Measurements from ENCODE around the gene SLC7A5. TPM values are rescaled to one million over a fixed set of nuclear protein-coding genes. Genes with fewer than 3 reads are reported as not detected.
"Not testable (repeated sequence)": the region's sequence is repeated elsewhere in the genome, so short reads cannot be mapped to it uniquely, and the experiment has no call there.

SLC7A5 gene
- polyA plus RNA-seq, 1 experiment = 17.9 TPM

DNA sequence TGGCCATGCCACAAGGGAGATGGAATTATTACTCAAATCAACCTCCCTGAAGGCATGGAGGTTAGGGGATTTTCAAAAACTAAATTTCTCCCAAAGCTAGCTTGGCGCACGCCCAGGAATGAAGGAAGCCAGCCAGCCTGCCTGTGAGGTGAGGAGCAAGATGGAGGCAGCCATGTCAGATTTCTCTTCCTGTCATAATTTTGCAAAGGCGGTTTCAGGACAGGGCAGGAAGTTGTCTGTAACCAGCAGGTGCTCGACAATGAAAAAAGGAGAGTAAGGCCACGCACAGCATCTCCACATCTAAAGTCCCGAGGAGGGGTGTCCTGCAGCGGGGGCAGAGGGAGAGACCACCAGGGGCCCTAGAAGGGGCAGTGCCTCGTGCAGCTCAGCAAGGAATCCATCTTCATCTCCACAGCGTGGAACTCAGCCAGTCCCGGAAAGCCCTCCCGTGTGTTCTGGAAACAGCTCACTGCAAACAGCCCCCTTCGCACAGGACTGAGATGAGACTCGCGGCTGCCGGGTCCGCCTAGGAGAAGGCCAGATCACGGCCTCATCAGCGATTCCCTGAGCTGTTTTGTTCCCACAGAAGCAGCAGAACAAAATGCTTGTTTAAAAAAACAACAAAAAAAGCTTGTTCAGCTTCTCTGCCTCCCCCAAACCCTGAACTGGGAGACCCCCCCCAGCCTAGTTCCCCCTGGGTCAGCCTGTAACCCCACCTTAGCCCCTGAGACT is 47.8 kb downstream of the SLC7A5 start:
- ChIA-PET CTCF (interaction anchor here (2.1 kb wide), 1 partner anchor 28 kb away, joined by 7 read pairs; no protein-coding TSS in a partner anchor), POLR2A (interaction anchor here (1.0 kb wide), 1 partner anchor 15 kb away, joined by 3 read pairs; no protein-coding TSS in a partner anchor)
- no peak overlapping the region for H3K27ac ChIP-seq (ENCODE audit: low read depth, low read length)
- H3K4me3 ChIP-seq (ENCODE audit: low read depth, low read length) = no peak overlapping the region
- no peak for DNase-seq (ENCODE audit: low read depth, low spot score)
- H3K9me3 ChIP-seq (ENCODE audit: control insufficient read depth, insufficient read depth, low read length) = peaks cover 31% of the 10 kb centered on the region
- peaks cover 16% of the 10 kb centered on the region for H3K27me3 ChIP-seq (ENCODE audit: control insufficient read depth, insufficient read depth, low read length)
- TF ChIP-seq, protein P1, sequence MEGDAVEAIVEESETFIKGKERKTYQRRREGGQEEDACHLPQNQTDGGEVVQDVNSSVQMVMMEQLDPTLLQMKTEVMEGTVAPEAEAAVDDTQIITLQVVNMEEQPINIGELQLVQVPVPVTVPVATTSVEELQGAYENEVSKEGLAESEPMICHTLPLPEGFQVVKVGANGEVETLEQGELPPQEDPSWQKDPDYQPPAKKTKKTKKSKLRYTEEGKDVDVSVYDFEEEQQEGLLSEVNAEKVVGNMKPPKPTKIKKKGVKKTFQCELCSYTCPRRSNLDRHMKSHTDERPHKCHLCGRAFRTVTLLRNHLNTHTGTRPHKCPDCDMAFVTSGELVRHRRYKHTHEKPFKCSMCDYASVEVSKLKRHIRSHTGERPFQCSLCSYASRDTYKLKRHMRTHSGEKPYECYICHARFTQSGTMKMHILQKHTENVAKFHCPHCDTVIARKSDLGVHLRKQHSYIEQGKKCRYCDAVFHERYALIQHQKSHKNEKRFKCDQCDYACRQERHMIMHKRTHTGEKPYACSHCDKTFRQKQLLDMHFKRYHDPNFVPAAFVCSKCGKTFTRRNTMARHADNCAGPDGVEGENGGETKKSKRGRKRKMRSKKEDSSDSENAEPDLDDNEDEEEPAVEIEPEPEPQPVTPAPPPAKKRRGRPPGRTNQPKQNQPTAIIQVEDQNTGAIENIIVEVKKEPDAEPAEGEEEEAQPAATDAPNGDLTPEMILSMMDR (IDR thresholded peaks at IDR 0.05; ENCODE audit: low read depth, low read length) = no peak

DNA sequence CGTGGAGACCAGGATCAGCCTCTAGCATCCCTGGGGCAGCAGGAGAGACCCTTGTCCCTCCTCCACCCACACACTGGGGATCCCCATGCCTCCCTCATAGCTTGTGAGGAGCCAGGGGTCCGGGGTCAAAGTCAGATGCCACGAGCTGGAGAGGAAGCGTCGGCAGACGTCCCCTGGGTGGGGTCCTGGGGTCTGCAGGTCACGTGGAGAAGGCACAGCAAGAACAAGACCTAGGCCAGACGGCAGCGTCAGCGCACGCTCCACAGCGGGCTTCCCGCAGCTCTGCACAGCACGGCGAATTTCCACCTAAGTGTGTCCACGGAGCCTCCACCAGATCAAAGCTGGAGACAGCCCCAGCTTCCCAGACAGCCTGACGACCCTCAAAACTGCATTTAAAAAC is 49.3 kb downstream of the SLC7A5 start:
- no peak for DNase-seq (ENCODE audit: low read depth, low spot score)
- Histone ChIP-seq H3K4me3 (ENCODE audit: low read depth, low read length) (no peak overlapping the region), H3K27me3 (ENCODE audit: control insufficient read depth, insufficient read depth, low read length) (peaks cover 16% of the 10 kb centered on the region), H3K27ac (ENCODE audit: low read depth, low read length) (no peak overlapping the region), H3K9me3 (ENCODE audit: control insufficient read depth, insufficient read depth, low read length) (peaks cover 41% of the 10 kb centered on the region)
- ChIA-PET POLR2A (no interaction called here), CTCF (interaction anchor here (1.1 kb wide), 1 partner anchor 30 kb away, joined by 4 read pairs; no protein-coding TSS in a partner anchor)
- TF ChIP-seq, protein P1 (IDR thresholded peaks at IDR 0.05; ENCODE audit: low read depth, low read length) = no peak

DNA sequence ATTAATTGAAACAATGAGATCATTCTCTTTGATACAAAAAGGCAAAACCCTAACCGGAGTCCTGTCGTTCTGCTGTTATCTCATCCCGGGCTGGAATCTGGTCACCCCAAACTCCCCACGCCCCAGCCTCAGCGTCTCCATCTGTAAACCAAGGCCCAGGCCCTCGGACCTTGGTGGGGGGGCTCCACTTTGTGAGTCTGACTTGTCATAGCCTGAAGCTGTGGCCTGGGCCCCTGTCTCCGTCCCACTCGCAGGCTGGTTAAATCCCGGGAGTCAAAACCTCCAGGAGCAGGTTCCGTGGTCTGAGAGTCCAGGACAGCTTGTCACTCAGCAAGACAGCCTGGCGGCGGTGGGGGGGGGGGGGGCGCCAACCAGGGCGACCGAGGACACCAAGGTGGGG is 50.0 kb downstream of the SLC7A5 start:
- TF ChIP-seq, protein P1 (IDR thresholded peaks at IDR 0.05; ENCODE audit: low read depth, low read length) = no peak
- ChIA-PET POLR2A (no interaction called here), CTCF (no interaction called here)
- H3K27me3 ChIP-seq (ENCODE audit: control insufficient read depth, insufficient read depth, low read length) = peaks cover 15% of the 10 kb centered on the region
- no peak overlapping the region for H3K27ac ChIP-seq (ENCODE audit: low read depth, low read length)
- H3K4me3 ChIP-seq (ENCODE audit: low read depth, low read length) = no peak overlapping the region
- peaks cover 41% of the 10 kb centered on the region for H3K9me3 ChIP-seq (ENCODE audit: control insufficient read depth, insufficient read depth, low read length)
- no peak for DNase-seq (ENCODE audit: low read depth, low spot score)

DNA sequence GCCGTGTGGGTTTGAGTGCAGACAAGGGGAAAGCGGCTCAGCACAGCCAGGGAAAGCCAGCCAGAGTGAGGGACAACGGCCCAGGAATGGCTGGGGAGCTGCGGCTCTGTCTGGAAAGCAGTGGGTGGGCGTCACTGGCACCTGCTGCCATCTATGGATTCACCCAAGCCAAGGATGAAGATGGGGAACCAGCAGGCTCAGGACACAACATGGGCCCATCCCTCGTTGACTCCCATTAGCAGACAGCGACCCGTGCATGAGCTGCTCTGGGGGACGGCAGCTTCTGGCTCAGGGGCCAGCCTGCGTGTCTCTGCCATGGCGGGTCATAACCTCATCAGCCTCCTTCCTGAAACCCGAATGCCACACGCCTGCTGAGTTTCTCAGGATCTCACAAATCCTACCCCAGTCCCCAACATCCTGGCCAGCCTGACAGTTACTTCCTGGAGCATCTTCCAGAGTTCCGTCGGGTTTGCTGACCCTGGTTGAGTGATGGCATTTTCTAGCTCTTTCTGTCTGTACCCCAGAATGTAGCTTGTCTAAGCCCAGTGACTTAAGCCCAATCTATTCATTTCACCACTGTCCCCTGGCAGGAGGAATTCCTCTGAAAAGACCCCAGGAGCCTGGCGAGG is 50.7 kb downstream of the SLC7A5 start:
- Histone ChIP-seq H3K9me3 (ENCODE audit: control insufficient read depth, insufficient read depth, low read length) (peaks cover 41% of the 10 kb centered on the region), H3K4me3 (ENCODE audit: low read depth, low read length) (no peak overlapping the region), H3K27ac (ENCODE audit: low read depth, low read length) (no peak overlapping the region), H3K27me3 (ENCODE audit: control insufficient read depth, insufficient read depth, low read length) (peaks cover 12% of the 10 kb centered on the region)
- TF ChIP-seq, protein P1 (IDR thresholded peaks at IDR 0.05; ENCODE audit: low read depth, low read length) = no peak
- no peak for DNase-seq (ENCODE audit: low read depth, low spot score)
- ChIA-PET CTCF (interaction anchor here (0.5 to 1.0 kb wide), 2 partner anchors 12 to 740 kb away, joined by 3 read pairs; no protein-coding TSS in a partner anchor), POLR2A (no interaction called here)

DNA sequence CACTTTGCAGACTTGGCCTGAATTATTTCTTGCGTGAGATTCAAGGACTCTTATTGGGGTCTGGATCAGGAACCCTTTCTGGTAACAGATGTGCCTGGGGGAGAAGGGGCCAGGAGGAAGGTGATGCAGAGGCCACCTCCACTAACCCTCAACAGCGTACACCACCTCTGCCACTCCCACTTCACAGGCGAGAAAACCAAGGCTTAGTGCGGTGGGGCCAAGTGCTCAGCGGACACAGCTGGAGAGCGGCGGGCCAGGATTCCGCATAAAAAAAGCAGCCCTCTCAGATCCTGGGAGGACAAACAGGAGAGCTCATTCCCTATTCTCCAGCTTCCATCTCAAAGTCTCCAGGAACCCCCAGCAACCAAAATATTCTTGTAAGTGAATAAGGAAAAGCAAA is 51.4 kb downstream of the SLC7A5 start:
- Histone ChIP-seq H3K27ac (ENCODE audit: low read depth, low read length) (no peak overlapping the region), H3K9me3 (ENCODE audit: control insufficient read depth, insufficient read depth, low read length) (peaks cover 41% of the 10 kb centered on the region), H3K27me3 (ENCODE audit: control insufficient read depth, insufficient read depth, low read length) (peaks cover 14% of the 10 kb centered on the region), H3K4me3 (ENCODE audit: low read depth, low read length) (no peak overlapping the region)
- ChIA-PET CTCF (interaction anchor here (0.8 to 1.0 kb wide), 2 partner anchors 11 to 39 kb away, joined by 3 to 5 read pairs; no protein-coding TSS in a partner anchor), POLR2A (no interaction called here)
- DNase-seq (ENCODE audit: low read depth, low spot score) = no peak
- TF ChIP-seq, protein P1 (IDR thresholded peaks at IDR 0.05; ENCODE audit: low read depth, low read length) = no peak

DNA sequence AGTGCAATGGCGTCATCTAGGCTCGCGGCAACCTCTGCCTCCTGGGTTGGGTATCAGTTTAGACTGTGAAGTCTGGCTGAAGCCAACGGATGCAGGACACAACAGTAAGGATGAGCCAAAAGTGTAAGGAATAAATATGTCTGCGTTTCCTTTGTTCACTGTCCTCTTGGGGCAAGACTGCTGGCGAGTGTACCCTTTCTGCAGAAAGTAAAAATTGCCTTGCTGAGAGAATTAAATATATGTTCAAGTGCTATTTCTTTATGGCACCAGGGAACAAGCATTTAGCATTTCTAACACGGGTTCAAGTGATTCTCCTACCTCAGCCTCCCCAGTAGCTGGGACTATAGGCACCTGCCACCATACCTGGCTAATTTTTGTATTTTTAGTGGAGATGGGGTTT is 51.9 kb downstream of the SLC7A5 start:
- H3K4me3 ChIP-seq (ENCODE audit: low read depth, low read length); H3K27me3 ChIP-seq (ENCODE audit: control insufficient read depth, insufficient read depth, low read length); DNase-seq (ENCODE audit: low read depth, low spot score); H3K27ac ChIP-seq (ENCODE audit: low read depth, low read length); POLR2A ChIA-PET: not testable (repeated sequence)
- CTCF ChIA-PET = interaction anchor here (0.8 kb wide), 1 partner anchor 38 kb away, joined by 5 read pairs; no protein-coding TSS in a partner anchor
- H3K9me3 ChIP-seq (ENCODE audit: control insufficient read depth, insufficient read depth, low read length) = peaks cover 41% of the 10 kb centered on the region
